A673 (cell line): ENCODE data around the gene NEURL3. TPM values are rescaled to one million over a fixed set of nuclear protein-coding genes. Genes with fewer than 3 reads are reported as not detected.

Source experiments
- BruUV-seq: library from RNA; stranded (reverse); fragments of 400-500 nt; replicated peaks from 2 replicates; lab custom pipeline; 2021; lab: Mats Ljungman, UMichigan
- CTCF ChIA-PET: fragments of 300-600 bp; sonication (Branson Sonifier 250); formaldehyde crosslinking; loops from one replicate; lab custom pipeline; 2022; ENCODE audit warnings: antibody characterized with exemption; lab: Charles Lee
- POLR2A ChIA-PET: fragments of 300-600 bp; sonication (Branson Sonifier 250); formaldehyde crosslinking; loops from one replicate; lab custom pipeline; 2022; ENCODE audit warnings: antibody characterized with exemption; ENCODE audit not compliant: low non-redundant PET; lab: Charles Lee
- DNase-seq: peaks from one replicate; pipeline ENCODE4 v3.0.0-alpha.2; 2015; ENCODE audit warnings: low spot score
- H3K27ac ChIP-seq: fragments of 200-600 bp; sonication (generic); 2 replicates; pipeline ENCODE4 v1.5.1; 2016; ENCODE audit warnings: mixed run types, low read depth, mild to moderate bottlenecking, mixed read lengths, antibody characterized with exemption, low read length; ENCODE audit not compliant: poor library complexity, severe bottlenecking
- H3K27me3 ChIP-seq: fragments of 200-600 bp; sonication (generic); replicated peaks from 2 replicates; pipeline ENCODE4 v1.6.1; 2017; ENCODE audit warnings: mixed run types, low read depth, mild to moderate bottlenecking, mixed read lengths, antibody characterized with exemption, low read length; ENCODE audit not compliant: insufficient read depth, poor library complexity
- H3K36me3 ChIP-seq: fragments of 200-600 bp; sonication (generic); 2 replicates; pipeline ENCODE4 v1.6.1; 2016; ENCODE audit warnings: mixed run types, mild to moderate bottlenecking, mixed read lengths, antibody characterized with exemption, low read length; ENCODE audit not compliant: insufficient read depth, poor library complexity, severe bottlenecking
- H3K4me1 ChIP-seq: fragments of 200-600 bp; sonication (generic); 2 replicates; pipeline ENCODE4 v1.6.1; 2017; ENCODE audit warnings: mixed run types, mild to moderate bottlenecking, mixed read lengths, antibody characterized with exemption, low read length; ENCODE audit not compliant: insufficient read depth, poor library complexity, severe bottlenecking
- H3K4me3 ChIP-seq: fragments of 200-600 bp; sonication (generic); 2 replicates; pipeline ENCODE4 v1.5.1; 2016; ENCODE audit warnings: low read depth, mixed run types, mild to moderate bottlenecking, mixed read lengths, low read length; ENCODE audit not compliant: poor library complexity, severe bottlenecking
- H3K9me3 ChIP-seq: fragments of 200-600 bp; sonication (generic); 2 replicates; pipeline ENCODE4 v1.6.1; 2016; ENCODE audit warnings: mixed run types, low read depth, mild to moderate bottlenecking, mixed read lengths, antibody characterized with exemption, low read length; ENCODE audit not compliant: poor library complexity, severe bottlenecking
- EZH2 ChIP-seq: fragments of 200-600 bp; sonication (generic); IDR thresholded peaks from 2 replicates; pipeline ENCODE4 v1.6.1; 2017; ENCODE audit warnings: borderline replicate concordance, low read depth, mild to moderate bottlenecking, mixed read lengths, antibody characterized with exemption, low read length; ENCODE audit not compliant: poor library complexity, severe bottlenecking
- intact Hi-C: fragments of 100-400 bp; cut with micrococcal nuclease; formaldehyde crosslinking; loops from one replicate; pipeline ENCODE4 v1.10.0; 2022; ENCODE audit not compliant: unreplicated experiment
- total RNA-seq: library from RNA; stranded (reverse); gene quantifications from 2 replicates; pipeline ENCODE4 v1.2.3, GENCODE V29; 2021
- TF ChIP-seq, protein P1 (sequence below): fragments of 300-800, 200-600 bp; sonication (generic); conservative IDR thresholded peaks from 2 replicates; pipeline ENCODE4 v1.5.1; 2017; ENCODE audit warnings: low read depth, mild to moderate bottlenecking, antibody characterized with exemption, low read length, moderate library complexity, mixed read lengths

Gene NEURL3
- total RNA-seq, 1 experiment from 2014 or later = not detected

DNA sequence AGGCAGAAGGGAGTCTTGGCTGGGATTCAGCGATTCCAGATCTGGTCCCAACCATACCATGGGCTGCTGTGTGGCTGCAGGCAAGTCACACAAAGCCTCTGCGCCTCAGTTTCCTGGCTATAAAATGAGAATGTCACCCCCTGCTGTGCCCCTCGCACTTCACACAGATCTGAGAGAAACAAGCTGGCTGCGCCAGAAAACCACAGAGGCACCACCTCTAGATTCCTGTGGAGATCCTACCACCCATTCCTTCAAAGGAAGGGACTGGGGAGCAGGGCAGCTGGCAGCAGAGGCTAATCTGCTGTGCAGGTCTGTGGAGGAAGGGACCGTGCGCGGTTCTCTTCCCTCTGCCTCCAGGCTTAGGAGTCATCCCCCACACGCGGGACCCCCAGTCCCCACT is 19.8 kb downstream of the NEURL3 start:
- TF ChIP-seq EZH2 = no peak
- TF ChIP-seq, protein P1, sequence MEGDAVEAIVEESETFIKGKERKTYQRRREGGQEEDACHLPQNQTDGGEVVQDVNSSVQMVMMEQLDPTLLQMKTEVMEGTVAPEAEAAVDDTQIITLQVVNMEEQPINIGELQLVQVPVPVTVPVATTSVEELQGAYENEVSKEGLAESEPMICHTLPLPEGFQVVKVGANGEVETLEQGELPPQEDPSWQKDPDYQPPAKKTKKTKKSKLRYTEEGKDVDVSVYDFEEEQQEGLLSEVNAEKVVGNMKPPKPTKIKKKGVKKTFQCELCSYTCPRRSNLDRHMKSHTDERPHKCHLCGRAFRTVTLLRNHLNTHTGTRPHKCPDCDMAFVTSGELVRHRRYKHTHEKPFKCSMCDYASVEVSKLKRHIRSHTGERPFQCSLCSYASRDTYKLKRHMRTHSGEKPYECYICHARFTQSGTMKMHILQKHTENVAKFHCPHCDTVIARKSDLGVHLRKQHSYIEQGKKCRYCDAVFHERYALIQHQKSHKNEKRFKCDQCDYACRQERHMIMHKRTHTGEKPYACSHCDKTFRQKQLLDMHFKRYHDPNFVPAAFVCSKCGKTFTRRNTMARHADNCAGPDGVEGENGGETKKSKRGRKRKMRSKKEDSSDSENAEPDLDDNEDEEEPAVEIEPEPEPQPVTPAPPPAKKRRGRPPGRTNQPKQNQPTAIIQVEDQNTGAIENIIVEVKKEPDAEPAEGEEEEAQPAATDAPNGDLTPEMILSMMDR = no peak
- POLR2A ChIA-PET = interaction anchor here (0.5 kb wide), 1 partner anchor 53 kb away, joined by 15 read pairs; no protein-coding TSS in a partner anchor
- intact Hi-C loops = no loop called here
- H3K36me3 ChIP-seq = no peaks in the 10 kb centered on the region
- H3K4me3 ChIP-seq = peak overlapping the region; percentile 15
- BruUV-seq = no TSS peak
- CTCF ChIA-PET = no interaction called here
- no peak overlapping the region for H3K27ac ChIP-seq
- peaks cover 6% of the 10 kb centered on the region for H3K9me3 ChIP-seq
- DNase-seq = peak; percentile 76
- H3K4me1 ChIP-seq = peaks cover 12% of the 10 kb centered on the region
- no peaks in the 10 kb centered on the region for H3K27me3 ChIP-seq

DNA sequence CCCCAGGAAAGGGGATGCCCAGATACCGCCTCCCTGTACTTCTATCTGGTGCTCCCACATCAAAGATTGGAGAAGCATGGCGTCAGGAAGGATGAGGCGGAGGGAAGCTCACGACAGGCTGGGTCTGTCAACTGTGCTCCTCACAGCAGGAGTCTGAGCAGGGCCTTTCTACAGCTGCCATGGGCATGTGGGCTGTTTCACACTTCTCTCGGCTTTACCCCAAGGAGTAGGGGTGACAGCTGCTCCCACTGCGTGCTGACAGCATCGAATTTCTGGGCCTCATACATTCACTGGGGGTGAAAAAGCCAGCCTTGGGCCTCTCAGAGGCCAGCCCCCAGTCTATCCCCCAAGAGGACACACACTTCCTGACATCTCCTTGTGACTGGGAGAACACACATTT is 21.1 kb downstream of the NEURL3 start:
- ChIA-PET POLR2A (no interaction called here), CTCF (no interaction called here)
- peaks cover 6% of the 10 kb centered on the region for H3K9me3 ChIP-seq
- TF ChIP-seq, protein P1 = no peak
- TF ChIP-seq EZH2 = no peak
- peaks cover 12% of the 10 kb centered on the region for H3K4me1 ChIP-seq
- H3K27ac ChIP-seq = no peak overlapping the region
- H3K27me3 ChIP-seq = no peaks in the 10 kb centered on the region
- H3K36me3 ChIP-seq = no peaks in the 10 kb centered on the region
- no peak for DNase-seq
- intact Hi-C loops = no loop called here
- H3K4me3 ChIP-seq = no peak overlapping the region
- no TSS peak for BruUV-seq

DNA sequence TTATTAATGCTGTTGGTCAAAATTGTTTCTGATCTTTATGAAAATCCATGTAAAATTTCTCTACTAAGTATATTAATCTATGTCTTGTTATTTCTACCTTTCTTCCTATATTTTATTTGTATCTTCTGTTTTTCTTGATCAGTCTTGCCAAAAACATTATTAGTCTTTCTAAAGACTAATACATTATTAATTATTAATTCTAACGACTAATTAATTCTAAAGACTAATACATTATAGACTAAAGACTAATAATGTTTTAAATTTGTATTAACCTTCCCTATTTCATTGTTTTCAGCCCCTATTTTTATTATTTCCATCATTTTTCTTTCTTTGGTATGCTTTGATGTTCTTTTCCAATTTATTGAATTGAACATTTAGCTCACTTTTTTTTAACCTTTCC is 27.7 kb downstream of the NEURL3 start:
- ChIA-PET CTCF (no interaction called here), POLR2A (no interaction called here)
- Histone ChIP-seq H3K27me3 (peaks cover 6% of the 10 kb centered on the region), H3K4me1 (no peaks in the 10 kb centered on the region), H3K4me3 (no peak overlapping the region), H3K36me3 (no peaks in the 10 kb centered on the region), H3K9me3 (peaks cover 6% of the 10 kb centered on the region), H3K27ac (no peak overlapping the region)
- intact Hi-C loops = no loop called here
- no peak for DNase-seq
- BruUV-seq = no TSS peak
- TF ChIP-seq, protein P1 = no peak
- no peak for TF ChIP-seq EZH2
